ENCODE results near the gene CDC37L1.

Gene CDC37L1

GRCh38 chr9:4700932-4701331 lies 21.6 kb downstream of the CDC37L1 start:
- Histone ChIP-seq H3K36me3 (ENCODE audit: control insufficient read depth, insufficient read depth, low read length) (peaks cover 9% of the 10 kb centered on the region), H3K4me3 (ENCODE audit: low read length) (no peak overlapping the region), H3K27ac (ENCODE audit: low read depth, low read length) (no peak overlapping the region), H3K27me3 (ENCODE audit: control insufficient read depth, insufficient read depth, low read length) (no peaks in the 10 kb centered on the region), H3K9ac (ENCODE audit: low read length) (no peak overlapping the region), H3K4me1 (ENCODE audit: control insufficient read depth, insufficient read depth, low read length) (no peaks in the 10 kb centered on the region)

- H3K27ac ChIP-seq (ENCODE audit: low read depth, low read length), result no peak overlapping the region
- peaks cover 9% of the 10 kb centered on the region for H3K36me3 ChIP-seq (ENCODE audit: control insufficient read depth, insufficient read depth, low read length)
- no peak overlapping the region for H3K4me3 ChIP-seq (ENCODE audit: low read length)
- H3K27me3 ChIP-seq (ENCODE audit: control insufficient read depth, insufficient read depth, low read length), result no peaks in the 10 kb centered on the region
- H3K4me1 ChIP-seq (ENCODE audit: control insufficient read depth, insufficient read depth, low read length), result no peaks in the 10 kb centered on the region
- H3K9ac ChIP-seq (ENCODE audit: low read length), result no peak overlapping the region
These were observed 22.2 kb downstream of the CDC37L1 start for GRCh38 chr9:4701526-4701925.

- Histone ChIP-seq H3K4me1 (ENCODE audit: control insufficient read depth, insufficient read depth, low read length) (no peaks in the 10 kb centered on the region), H3K27me3 (ENCODE audit: control insufficient read depth, insufficient read depth, low read length) (no peaks in the 10 kb centered on the region), H3K4me3 (ENCODE audit: low read length) (no peak overlapping the region), H3K27ac (ENCODE audit: low read depth, low read length) (no peak overlapping the region), H3K36me3 (ENCODE audit: control insufficient read depth, insufficient read depth, low read length) (peaks cover 3% of the 10 kb centered on the region), H3K9ac (ENCODE audit: low read length) (no peak overlapping the region)
These were observed 24.8 kb downstream of the CDC37L1 start for GRCh38 chr9:4704129-4704528.

GRCh38 chr9:4706021-4706420 lies 26.7 kb downstream of the CDC37L1 start:
- peaks cover 3% of the 10 kb centered on the region for H3K36me3 ChIP-seq (ENCODE audit: control insufficient read depth, insufficient read depth, low read length)
- no peak overlapping the region for H3K27ac ChIP-seq (ENCODE audit: low read depth, low read length)
- no peak overlapping the region for H3K9ac ChIP-seq (ENCODE audit: low read length)
- no peaks in the 10 kb centered on the region for H3K4me1 ChIP-seq (ENCODE audit: control insufficient read depth, insufficient read depth, low read length)
- H3K27me3 ChIP-seq (ENCODE audit: control insufficient read depth, insufficient read depth, low read length), result no peaks in the 10 kb centered on the region
- no peak overlapping the region for H3K4me3 ChIP-seq (ENCODE audit: low read length)

- Histone ChIP-seq H3K27ac (ENCODE audit: low read depth, low read length) (no peak overlapping the region), H3K36me3 (ENCODE audit: control insufficient read depth, insufficient read depth, low read length) (peaks cover 3% of the 10 kb centered on the region)
These were observed 27.7 kb downstream of the CDC37L1 start for GRCh38 chr9:4706971-4707622.

GRCh38 chr9:4709380-4709779 lies 30.0 kb downstream of the CDC37L1 start:
- Histone ChIP-seq H3K4me3 (ENCODE audit: low read length) (no peak overlapping the region), H3K27me3 (ENCODE audit: control insufficient read depth, insufficient read depth, low read length) (no peaks in the 10 kb centered on the region), H3K27ac (ENCODE audit: low read depth, low read length) (no peak overlapping the region), H3K36me3 (ENCODE audit: control insufficient read depth, insufficient read depth, low read length) (peaks cover 3% of the 10 kb centered on the region), H3K4me1 (ENCODE audit: control insufficient read depth, insufficient read depth, low read length) (no peaks in the 10 kb centered on the region), H3K9ac (ENCODE audit: low read length) (no peak overlapping the region)

More at GRCh38 chr9:4706971-4707622, 27.7 kb downstream of the CDC37L1 start:
- Histone ChIP-seq H3K4me1 (ENCODE audit: control insufficient read depth, insufficient read depth, low read length) (no peaks in the 10 kb centered on the region), H3K4me3 (ENCODE audit: low read length) (no peak overlapping the region), H3K27me3 (ENCODE audit: control insufficient read depth, insufficient read depth, low read length) (no peaks in the 10 kb centered on the region), H3K9ac (ENCODE audit: low read length) (no peak overlapping the region)

GRCh38 chr9:4713849-4714248 lies 34.5 kb downstream of the CDC37L1 start:
- Histone ChIP-seq H3K4me1 (ENCODE audit: control insufficient read depth, insufficient read depth, low read length) (no peaks in the 10 kb centered on the region), H3K4me3 (ENCODE audit: low read length) (no peak overlapping the region), H3K9ac (ENCODE audit: low read length) (no peak overlapping the region), H3K36me3 (ENCODE audit: control insufficient read depth, insufficient read depth, low read length) (peaks cover 18% of the 10 kb centered on the region), H3K27me3 (ENCODE audit: control insufficient read depth, insufficient read depth, low read length) (no peaks in the 10 kb centered on the region), H3K27ac (ENCODE audit: low read depth, low read length) (no peak overlapping the region)

GRCh38 chr9:4714266-4715016 lies 35.1 kb downstream of the CDC37L1 start:
- Histone ChIP-seq H3K36me3 (ENCODE audit: control insufficient read depth, insufficient read depth, low read length) (peaks cover 20% of the 10 kb centered on the region), H3K4me1 (ENCODE audit: control insufficient read depth, insufficient read depth, low read length) (no peaks in the 10 kb centered on the region), H3K4me3 (ENCODE audit: low read length) (no peak overlapping the region), H3K27ac (ENCODE audit: low read depth, low read length) (no peak overlapping the region), H3K27me3 (ENCODE audit: control insufficient read depth, insufficient read depth, low read length) (no peaks in the 10 kb centered on the region), H3K9ac (ENCODE audit: low read length) (no peak overlapping the region)

- H3K4me1 ChIP-seq (ENCODE audit: control insufficient read depth, insufficient read depth, low read length), result no peaks in the 10 kb centered on the region
- H3K4me3 ChIP-seq (ENCODE audit: low read length), result no peak overlapping the region
- H3K36me3 ChIP-seq (ENCODE audit: control insufficient read depth, insufficient read depth, low read length), result peaks cover 20% of the 10 kb centered on the region
- no peaks in the 10 kb centered on the region for H3K27me3 ChIP-seq (ENCODE audit: control insufficient read depth, insufficient read depth, low read length)
- H3K9ac ChIP-seq (ENCODE audit: low read length), result no peak overlapping the region
- no peak overlapping the region for H3K27ac ChIP-seq (ENCODE audit: low read depth, low read length)
These were observed 36.8 kb downstream of the CDC37L1 start for GRCh38 chr9:4716163-4716562.

GRCh38 chr9:4717815-4718214 lies 38.4 kb downstream of the CDC37L1 start:
- Histone ChIP-seq H3K9ac (ENCODE audit: low read length) (no peak overlapping the region), H3K27me3 (ENCODE audit: control insufficient read depth, insufficient read depth, low read length) (no peaks in the 10 kb centered on the region), H3K4me3 (ENCODE audit: low read length) (no peak overlapping the region), H3K4me1 (ENCODE audit: control insufficient read depth, insufficient read depth, low read length) (no peaks in the 10 kb centered on the region), H3K36me3 (ENCODE audit: control insufficient read depth, insufficient read depth, low read length) (peaks cover 20% of the 10 kb centered on the region), H3K27ac (ENCODE audit: low read depth, low read length) (no peak overlapping the region)

GRCh38 chr9:4718911-4719310 lies 39.5 kb downstream of the CDC37L1 start:
- Histone ChIP-seq H3K4me3 (ENCODE audit: low read length) (no peak overlapping the region), H3K27me3 (ENCODE audit: control insufficient read depth, insufficient read depth, low read length) (no peaks in the 10 kb centered on the region), H3K9ac (ENCODE audit: low read length) (no peak overlapping the region), H3K27ac (ENCODE audit: low read depth, low read length) (no peak overlapping the region), H3K36me3 (ENCODE audit: control insufficient read depth, insufficient read depth, low read length) (peaks cover 20% of the 10 kb centered on the region), H3K4me1 (ENCODE audit: control insufficient read depth, insufficient read depth, low read length) (no peaks in the 10 kb centered on the region)

- Histone ChIP-seq H3K27ac (ENCODE audit: low read depth, low read length) (no peak overlapping the region), H3K27me3 (ENCODE audit: control insufficient read depth, insufficient read depth, low read length) (no peaks in the 10 kb centered on the region), H3K4me3 (ENCODE audit: low read length) (no peak overlapping the region), H3K36me3 (ENCODE audit: control insufficient read depth, insufficient read depth, low read length) (peaks cover 18% of the 10 kb centered on the region), H3K9ac (ENCODE audit: low read length) (no peak overlapping the region), H3K4me1 (ENCODE audit: control insufficient read depth, insufficient read depth, low read length) (no peaks in the 10 kb centered on the region)
These were observed 42.4 kb downstream of the CDC37L1 start for GRCh38 chr9:4721736-4722135.
